Measurements from ENCODE around the gene BRAF.
"Not testable (repeated sequence)": the region's sequence is repeated elsewhere in the genome, so short reads cannot be mapped to it uniquely, and the experiment has no call there.

BRAF gene

DNA sequence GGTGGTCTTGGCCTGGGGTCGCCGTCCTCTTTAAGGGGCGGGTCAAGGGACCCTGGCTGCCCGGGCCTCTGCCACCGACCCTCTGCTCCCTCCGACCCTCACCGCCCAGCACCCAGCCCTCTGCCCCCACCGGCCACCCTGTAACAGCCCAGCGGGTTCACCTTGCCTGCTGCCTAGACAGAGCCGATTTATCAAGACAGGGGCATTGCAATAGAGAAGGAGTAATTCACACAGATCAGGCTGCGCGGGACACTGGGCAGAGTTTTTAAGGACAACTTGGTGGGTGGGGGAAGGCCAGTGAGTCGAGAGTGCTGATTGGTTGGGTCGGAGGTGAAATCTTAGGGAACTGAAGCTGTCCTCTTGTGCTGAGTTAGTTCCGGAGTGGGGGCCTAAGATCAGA, 252.8 kb downstream of the BRAF start:
- no peak for ATAC-seq
- no peak for TF ChIP-seq ZFP3 (CRISPR knock-in tag; IDR thresholded peaks at IDR 0.05)
- no peak for TF ChIP-seq OSR1 (CRISPR knock-in tag; IDR thresholded peaks at IDR 0.05)

DNA sequence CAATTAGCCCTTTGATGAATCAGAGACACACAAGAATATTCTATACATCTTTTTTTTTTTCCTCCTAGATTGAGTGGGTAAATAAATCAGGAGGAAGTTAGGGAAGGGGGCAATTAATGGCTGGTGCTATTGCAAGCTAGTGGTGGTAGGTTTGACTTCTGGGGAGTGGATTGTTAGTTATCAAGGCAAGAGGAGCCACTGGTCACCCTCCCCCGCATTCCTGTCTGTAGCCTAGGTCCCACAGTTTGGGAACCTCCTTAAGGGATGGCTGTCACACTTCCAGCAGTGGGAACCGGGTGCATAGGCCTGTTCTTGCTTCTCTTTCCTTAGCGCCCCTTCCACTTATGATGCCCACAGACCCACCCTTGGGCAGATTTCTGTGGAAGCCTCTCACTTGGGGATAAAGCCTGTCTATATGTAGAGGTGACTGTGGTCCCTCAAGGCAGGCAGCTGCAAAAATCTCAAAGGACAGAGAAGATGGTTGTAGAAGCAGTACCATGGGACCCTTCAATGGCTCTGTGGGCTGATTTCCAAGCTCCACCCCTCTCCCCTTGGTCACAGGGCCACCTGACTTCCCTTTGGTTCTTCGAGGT, 254.3 kb downstream of the BRAF start:
- ATAC-seq, result no peak
- TF ChIP-seq ZFP30 (CRISPR knock-in tag; IDR thresholded peaks at IDR 0.05) (no peak), ZC3H10 (CRISPR knock-in tag; IDR thresholded peaks at IDR 0.05) (no peak), PPARA (CRISPR knock-in tag; IDR thresholded peaks at IDR 0.05; ENCODE audit: borderline replicate concordance) (no peak), RARB (CRISPR knock-in tag; IDR thresholded peaks at IDR 0.05) (no peak), ARNTL (CRISPR knock-in tag; IDR thresholded peaks at IDR 0.05; ENCODE audit: borderline replicate concordance, low read depth) (no peak), SNAI2 (CRISPR knock-in tag; IDR thresholded peaks at IDR 0.05) (no peak), ZNF70 (CRISPR knock-in tag; IDR thresholded peaks at IDR 0.05) (no peak), BACH2 (CRISPR knock-in tag; IDR thresholded peaks at IDR 0.05; ENCODE audit: borderline replicate concordance) (no peak), ESRRG (CRISPR knock-in tag; IDR thresholded peaks at IDR 0.05) (no peak), TOX (CRISPR knock-in tag; IDR thresholded peaks at IDR 0.05; ENCODE audit: borderline replicate concordance) (no peak), ZFP3 (CRISPR knock-in tag; IDR thresholded peaks at IDR 0.05) (no peak), GLIS3 (CRISPR knock-in tag; IDR thresholded peaks at IDR 0.05) (no peak), ZNF565 (CRISPR knock-in tag; conservative IDR thresholded peaks at IDR 0.05; ENCODE audit: low read depth) (no peak), ZNF8 (CRISPR knock-in tag; IDR thresholded peaks at IDR 0.05) (no peak)
- TF ChIP-seq, protein P1, sequence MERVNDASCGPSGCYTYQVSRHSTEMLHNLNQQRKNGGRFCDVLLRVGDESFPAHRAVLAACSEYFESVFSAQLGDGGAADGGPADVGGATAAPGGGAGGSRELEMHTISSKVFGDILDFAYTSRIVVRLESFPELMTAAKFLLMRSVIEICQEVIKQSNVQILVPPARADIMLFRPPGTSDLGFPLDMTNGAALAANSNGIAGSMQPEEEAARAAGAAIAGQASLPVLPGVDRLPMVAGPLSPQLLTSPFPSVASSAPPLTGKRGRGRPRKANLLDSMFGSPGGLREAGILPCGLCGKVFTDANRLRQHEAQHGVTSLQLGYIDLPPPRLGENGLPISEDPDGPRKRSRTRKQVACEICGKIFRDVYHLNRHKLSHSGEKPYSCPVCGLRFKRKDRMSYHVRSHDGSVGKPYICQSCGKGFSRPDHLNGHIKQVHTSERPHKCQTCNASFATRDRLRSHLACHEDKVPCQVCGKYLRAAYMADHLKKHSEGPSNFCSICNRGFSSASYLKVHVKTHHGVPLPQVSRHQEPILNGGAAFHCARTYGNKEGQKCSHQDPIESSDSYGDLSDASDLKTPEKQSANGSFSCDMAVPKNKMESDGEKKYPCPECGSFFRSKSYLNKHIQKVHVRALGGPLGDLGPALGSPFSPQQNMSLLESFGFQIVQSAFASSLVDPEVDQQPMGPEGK (CRISPR knock-in tag; IDR thresholded peaks at IDR 0.05; ENCODE audit: borderline replicate concordance), result no peak

DNA sequence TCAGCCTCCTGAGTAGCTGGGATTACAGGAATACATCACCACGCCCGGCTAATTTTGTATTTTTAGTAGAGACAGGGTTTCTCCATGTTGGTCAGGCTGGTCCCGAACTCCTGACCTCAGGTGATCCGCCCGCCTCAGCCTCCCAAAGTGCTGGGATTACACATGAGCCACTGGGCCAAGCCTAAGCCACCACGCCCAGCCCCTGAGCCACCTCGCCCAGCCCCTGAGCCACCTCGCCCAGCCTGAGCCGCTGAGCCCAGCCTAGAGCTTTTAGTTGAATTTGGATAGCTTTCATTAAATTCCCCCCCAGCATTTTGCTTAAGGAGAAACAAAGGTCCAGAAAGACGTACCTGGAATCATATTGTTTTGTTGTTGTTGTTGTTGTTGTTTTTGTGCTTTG, 254.9 kb downstream of the BRAF start:
- ATAC-seq, result not testable (repeated sequence)

GRCh38 chr7:140669352-140669751, 255.4 kb downstream of the BRAF start:
- no peak for ATAC-seq

More at GRCh38 chr7:140669352-140669751, 255.4 kb downstream of the BRAF start:
- TF ChIP-seq ZFP30 (CRISPR knock-in tag; IDR thresholded peaks at IDR 0.05) (no peak), PPARA (CRISPR knock-in tag; IDR thresholded peaks at IDR 0.05; ENCODE audit: borderline replicate concordance) (no peak), CSDC2 (CRISPR knock-in tag; IDR thresholded peaks at IDR 0.05) (no peak), TOX (CRISPR knock-in tag; IDR thresholded peaks at IDR 0.05; ENCODE audit: borderline replicate concordance) (no peak), OSR1 (CRISPR knock-in tag; IDR thresholded peaks at IDR 0.05) (no peak), ZNF70 (CRISPR knock-in tag; IDR thresholded peaks at IDR 0.05) (no peak), ZNF8 (CRISPR knock-in tag; IDR thresholded peaks at IDR 0.05) (no peak)
- TF ChIP-seq, protein P2, sequence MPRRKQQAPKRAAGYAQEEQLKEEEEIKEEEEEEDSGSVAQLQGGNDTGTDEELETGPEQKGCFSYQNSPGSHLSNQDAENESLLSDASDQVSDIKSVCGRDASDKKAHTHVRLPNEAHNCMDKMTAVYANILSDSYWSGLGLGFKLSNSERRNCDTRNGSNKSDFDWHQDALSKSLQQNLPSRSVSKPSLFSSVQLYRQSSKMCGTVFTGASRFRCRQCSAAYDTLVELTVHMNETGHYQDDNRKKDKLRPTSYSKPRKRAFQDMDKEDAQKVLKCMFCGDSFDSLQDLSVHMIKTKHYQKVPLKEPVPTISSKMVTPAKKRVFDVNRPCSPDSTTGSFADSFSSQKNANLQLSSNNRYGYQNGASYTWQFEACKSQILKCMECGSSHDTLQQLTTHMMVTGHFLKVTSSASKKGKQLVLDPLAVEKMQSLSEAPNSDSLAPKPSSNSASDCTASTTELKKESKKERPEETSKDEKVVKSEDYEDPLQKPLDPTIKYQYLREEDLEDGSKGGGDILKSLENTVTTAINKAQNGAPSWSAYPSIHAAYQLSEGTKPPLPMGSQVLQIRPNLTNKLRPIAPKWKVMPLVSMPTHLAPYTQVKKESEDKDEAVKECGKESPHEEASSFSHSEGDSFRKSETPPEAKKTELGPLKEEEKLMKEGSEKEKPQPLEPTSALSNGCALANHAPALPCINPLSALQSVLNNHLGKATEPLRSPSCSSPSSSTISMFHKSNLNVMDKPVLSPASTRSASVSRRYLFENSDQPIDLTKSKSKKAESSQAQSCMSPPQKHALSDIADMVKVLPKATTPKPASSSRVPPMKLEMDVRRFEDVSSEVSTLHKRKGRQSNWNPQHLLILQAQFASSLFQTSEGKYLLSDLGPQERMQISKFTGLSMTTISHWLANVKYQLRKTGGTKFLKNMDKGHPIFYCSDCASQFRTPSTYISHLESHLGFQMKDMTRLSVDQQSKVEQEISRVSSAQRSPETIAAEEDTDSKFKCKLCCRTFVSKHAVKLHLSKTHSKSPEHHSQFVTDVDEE (CRISPR knock-in tag; IDR thresholded peaks at IDR 0.05), result no peak
